GM18907 (cell line): ENCODE results near the gene PPP1R3D.
A peak's percentile ranks its signal among the peaks of the same experiment; 100 is the strongest.
"Not testable (repeated sequence)": the region's sequence is repeated elsewhere in the genome, so short reads cannot be mapped to it uniquely, and the experiment has no call there.

Experiments used
- ATAC-seq: cut with Tn5 transposase; IDR thresholded peaks from one replicate; pipeline ENCODE4 v1.9.1; 2021; ENCODE audit warnings: mild to moderate bottlenecking, moderate library complexity; ENCODE audit not compliant: unreplicated experiment

The PPP1R3D gene, protein sequence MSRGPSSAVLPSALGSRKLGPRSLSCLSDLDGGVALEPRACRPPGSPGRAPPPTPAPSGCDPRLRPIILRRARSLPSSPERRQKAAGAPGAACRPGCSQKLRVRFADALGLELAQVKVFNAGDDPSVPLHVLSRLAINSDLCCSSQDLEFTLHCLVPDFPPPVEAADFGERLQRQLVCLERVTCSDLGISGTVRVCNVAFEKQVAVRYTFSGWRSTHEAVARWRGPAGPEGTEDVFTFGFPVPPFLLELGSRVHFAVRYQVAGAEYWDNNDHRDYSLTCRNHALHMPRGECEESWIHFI

DNA sequence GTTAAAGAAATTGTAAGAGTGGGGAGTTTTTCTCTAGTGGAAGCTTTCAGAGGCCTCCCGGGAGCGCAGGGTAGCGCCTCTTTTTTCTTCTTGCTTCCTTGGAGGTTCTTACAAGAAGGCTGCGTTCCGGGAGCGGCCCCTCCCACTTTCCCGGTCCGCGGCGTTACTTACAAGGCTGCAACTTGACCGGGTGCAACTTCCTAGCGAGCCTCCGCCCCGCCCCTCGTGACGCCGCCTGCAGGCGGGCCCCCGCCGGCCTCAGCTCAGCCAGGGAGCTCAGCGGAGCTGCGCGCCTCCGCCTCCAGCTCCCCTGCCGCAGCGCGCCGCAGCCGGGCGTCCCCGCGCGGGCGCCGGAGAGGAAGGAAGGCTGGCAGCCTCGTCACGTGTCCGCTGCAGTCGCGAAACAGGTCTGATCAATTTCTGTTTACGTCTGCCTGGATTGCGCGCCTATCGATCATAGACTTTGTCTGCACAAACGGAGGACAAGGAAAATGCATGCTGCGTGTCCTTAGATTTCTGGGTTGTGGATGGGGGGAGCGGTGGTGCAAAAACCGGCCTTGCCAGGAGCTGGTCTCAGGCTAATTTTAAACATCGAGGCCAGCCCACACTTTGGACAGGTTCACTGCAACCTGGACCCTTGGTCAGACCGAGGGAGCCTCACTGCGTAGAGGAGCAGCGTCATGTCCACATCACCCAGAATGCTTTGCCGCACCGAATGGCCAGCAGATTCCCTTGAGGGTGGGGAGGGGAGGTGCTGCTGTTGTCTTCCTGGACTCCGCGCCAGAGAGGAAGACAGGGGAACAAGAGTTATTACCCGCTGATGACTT is at the start of gene PPP1R3D, which contains the start of gene FAM217B:
PPP1R3D (minus strand) TSS at position 177 of the 827 bp plus-strand sequence. CDS start 374 bp downstream, outside the sequence.
FAM217B (plus strand) TSS at position 261 of the 827 bp plus-strand sequence. CDS start 3,555 bp downstream, outside the sequence.
- peak; percentile 96 for ATAC-seq

DNA sequence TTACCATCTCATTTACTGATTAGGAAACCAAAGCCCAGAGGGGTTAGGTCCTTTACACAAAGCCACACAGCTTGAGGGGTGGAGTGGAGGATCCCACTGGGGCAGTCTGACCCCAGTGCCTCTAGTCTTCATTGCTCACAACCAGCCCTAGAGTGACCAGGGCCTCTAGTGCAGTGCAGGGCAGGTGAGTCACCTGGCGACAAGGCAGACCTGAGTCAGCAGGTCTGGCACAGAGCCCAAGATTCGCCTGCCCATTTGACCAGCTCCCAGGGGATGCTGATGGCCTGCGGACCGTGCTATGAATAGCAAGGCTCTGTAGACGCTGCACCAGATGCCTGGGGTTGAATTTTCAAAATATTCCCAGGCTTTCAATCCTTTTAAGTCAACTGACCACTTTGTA is 48.0 kb upstream of the PPP1R3D start:
- ATAC-seq = no peak

- no peak for ATAC-seq
Measured at GRCh38 chr20:59987135-59987534, 47.0 kb upstream of the PPP1R3D start.

- no peak for ATAC-seq
Measured at GRCh38 chr20:59985864-59986263, 45.8 kb upstream of the PPP1R3D start.

DNA sequence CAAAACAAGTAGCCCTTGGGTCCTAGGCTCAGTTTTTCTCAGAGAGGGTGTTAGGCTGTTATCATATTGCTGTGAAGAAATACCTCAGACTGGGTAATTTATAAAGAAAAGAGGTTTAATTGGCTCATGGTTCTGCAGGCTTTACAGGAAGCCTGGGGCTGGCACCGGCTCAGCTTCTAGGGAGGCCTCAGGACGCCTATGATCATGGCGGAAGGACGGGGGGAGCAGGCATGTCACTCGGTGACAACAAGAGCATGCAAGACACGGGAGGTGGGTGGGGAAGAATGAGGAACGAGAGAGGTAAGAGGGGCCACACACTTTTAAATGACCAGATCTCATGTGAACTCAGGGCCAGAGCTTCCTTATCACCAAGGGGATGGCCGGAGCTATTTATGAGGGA is 45.1 kb upstream of the PPP1R3D start:
- no peak for ATAC-seq

DNA sequence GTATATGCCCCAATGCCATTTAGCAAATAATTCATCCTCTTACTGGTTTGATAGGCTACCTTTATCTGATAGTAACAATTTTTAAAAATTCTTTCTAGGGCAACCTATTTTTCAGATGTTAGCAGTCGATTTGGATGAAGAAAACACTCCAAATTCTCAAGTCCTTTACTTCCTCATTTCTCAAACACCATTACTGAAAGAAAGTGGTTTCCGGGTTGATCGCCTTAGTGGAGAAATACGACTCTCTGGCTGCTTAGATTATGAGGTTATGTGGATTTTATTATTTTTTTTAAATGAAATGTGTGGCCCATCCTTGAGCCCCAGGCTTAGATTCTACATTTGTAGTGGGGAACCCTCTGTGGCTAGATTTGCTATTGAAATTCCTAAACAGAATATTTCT is 44.4 kb upstream of the PPP1R3D start:
- no peak for ATAC-seq

- no peak for ATAC-seq
Measured at GRCh38 chr20:59983076-59983475, 43.0 kb upstream of the PPP1R3D start.

DNA sequence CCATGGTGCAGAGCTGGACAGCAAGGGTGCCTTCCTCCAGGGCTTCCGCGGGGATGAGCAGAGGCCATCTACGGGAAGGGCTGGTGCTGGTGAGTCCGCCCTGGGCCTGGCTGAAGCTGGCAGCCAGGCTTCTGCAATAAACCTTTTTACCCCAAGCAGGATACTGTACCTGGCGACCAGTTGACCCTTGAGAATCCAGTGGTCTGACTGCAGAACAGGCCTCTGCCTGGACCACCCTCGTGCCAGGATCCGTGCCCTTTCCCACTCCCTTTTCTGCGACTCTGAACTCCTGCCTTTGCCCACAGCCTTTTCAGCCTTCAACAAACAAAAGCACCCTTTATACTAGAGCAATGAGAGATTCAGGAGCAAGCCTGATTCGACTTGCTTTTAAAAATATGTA is 37.0 kb upstream of the PPP1R3D start:
- ATAC-seq = no peak

DNA sequence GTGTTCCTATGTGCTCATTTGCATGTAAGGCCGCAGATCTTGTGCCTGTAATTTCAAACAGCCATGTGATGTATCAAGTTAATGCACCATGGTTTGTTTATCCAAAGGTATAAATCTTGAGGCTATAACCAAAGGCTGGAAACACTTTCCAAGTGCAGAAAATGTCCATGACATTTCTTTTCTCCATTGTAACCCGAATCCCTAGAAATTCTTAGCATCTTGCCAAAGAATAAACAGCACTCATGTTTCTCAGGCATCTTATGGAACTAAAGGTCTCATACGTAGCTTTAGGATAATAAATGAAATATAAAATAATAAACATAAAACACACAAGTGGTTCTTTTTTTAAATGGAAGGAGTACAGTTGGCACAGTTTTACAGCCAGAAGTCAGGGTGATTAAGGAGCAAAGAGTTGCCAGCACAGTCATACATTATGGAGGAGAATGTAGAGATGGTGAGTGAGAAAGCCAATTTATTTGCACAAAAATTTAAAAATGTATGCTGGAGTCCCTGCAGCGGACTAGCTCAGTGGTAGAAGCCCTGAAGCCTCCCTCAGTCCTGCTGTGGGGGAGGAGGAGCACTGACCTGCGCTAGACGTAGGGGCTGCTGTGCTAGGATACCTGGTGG is 36.2 kb upstream of the PPP1R3D start:
- ATAC-seq = no peak

GRCh38 chr20:59972037-59972801 is 32.1 kb upstream of the PPP1R3D start:
- no peak for ATAC-seq

- no peak for ATAC-seq
Measured at GRCh38 chr20:59971428-59971827, 31.3 kb upstream of the PPP1R3D start.

DNA sequence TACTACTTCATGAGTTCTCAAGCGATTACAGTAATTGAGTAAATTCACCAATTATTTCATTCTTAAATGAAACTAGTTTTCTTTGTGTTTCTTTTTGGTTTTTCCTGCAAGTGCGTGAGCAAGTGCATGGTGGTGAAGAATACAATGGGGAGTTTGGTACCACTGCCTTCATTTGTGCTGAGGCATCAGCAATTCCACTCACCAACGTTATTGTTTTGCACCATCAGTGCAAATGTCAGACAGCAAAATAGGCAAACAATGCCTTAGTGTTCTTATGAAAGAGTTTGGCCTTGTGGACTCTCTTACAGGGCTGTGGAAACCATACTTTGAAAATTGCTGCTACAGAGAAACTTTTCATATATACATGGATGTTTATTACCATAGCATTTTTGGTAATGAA is 26.3 kb upstream of the PPP1R3D start:
- no peak for ATAC-seq

- no peak for ATAC-seq
Measured at GRCh38 chr20:59962155-59962554, 22.1 kb upstream of the PPP1R3D start.

GRCh38 chr20:59961423-59961822 is 21.3 kb upstream of the PPP1R3D start:
- ATAC-seq = no peak

DNA sequence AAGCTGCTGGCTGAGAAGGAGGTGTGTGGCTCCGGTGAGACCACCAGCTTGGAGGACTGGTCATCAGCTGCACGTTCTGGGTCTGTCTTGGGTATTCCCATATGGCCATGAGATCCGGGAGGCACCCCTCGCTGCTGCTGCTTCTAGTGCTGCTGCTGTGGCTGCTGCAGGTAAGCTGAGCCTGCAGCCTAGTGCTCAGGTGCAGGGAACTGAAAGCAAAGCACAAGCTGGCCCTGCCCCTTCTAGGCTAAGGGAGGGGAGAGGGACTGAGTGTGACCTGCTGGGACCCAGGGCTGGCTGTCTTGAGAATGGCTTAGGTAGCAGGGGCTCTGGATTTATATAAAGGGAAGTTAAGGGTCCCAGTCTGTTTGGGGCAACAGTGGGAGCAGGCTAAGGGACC is 18.5 kb upstream of the PPP1R3D start:
- ATAC-seq = no peak

GRCh38 chr20:59958123-59958522 is 18.0 kb upstream of the PPP1R3D start, which contains the start of gene CDH26:
TSS of gene CDH26 (plus strand) at chr20:59958423. CDS start at chr20:59958727, 304 bp downstream.
- no peak for ATAC-seq

GRCh38 chr20:59957568-59957967 is 17.5 kb upstream of the PPP1R3D start:
- not testable (repeated sequence) for ATAC-seq

- peak; percentile 52 for ATAC-seq
Measured at GRCh38 chr20:59955131-59955796, 15.2 kb upstream of the PPP1R3D start.

GRCh38 chr20:59954718-59955117 is 14.6 kb upstream of the PPP1R3D start:
- ATAC-seq = peak; percentile 5

GRCh38 chr20:59949911-59950310 is 9.8 kb upstream of the PPP1R3D start:
- ATAC-seq = no peak
